ENCODE data around the gene ABCA3.

GRCh38 chr16:2289282-2289681, 51.2 kb downstream of the ABCA3 start:
- TF ChIP-seq, protein P1, sequence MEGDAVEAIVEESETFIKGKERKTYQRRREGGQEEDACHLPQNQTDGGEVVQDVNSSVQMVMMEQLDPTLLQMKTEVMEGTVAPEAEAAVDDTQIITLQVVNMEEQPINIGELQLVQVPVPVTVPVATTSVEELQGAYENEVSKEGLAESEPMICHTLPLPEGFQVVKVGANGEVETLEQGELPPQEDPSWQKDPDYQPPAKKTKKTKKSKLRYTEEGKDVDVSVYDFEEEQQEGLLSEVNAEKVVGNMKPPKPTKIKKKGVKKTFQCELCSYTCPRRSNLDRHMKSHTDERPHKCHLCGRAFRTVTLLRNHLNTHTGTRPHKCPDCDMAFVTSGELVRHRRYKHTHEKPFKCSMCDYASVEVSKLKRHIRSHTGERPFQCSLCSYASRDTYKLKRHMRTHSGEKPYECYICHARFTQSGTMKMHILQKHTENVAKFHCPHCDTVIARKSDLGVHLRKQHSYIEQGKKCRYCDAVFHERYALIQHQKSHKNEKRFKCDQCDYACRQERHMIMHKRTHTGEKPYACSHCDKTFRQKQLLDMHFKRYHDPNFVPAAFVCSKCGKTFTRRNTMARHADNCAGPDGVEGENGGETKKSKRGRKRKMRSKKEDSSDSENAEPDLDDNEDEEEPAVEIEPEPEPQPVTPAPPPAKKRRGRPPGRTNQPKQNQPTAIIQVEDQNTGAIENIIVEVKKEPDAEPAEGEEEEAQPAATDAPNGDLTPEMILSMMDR (IDR thresholded peaks at IDR 0.05) = no peak
- no peak for TF ChIP-seq POLR2AphosphoS5 (IDR thresholded peaks at IDR 0.05)

All from prostate gland (tissue), 2 donors.